ENCODE data around the gene PRCD.

Gene PRCD

GRCh38 chr17:76537578-76538280, 2.1 kb upstream of the PRCD start, which contains the start of gene CYGB:
CYGB (minus strand) TSS chr17:76537709; CDS start chr17:76537542, 167 bp downstream.
- H3K27ac ChIP-seq = no peak within 1 kb of the TSS
- no peak for DNase-seq (ENCODE audit: low read depth, low spot score)

- DNase-seq (ENCODE audit: low read depth, low spot score) = no peak
- H3K27ac ChIP-seq = no peak overlapping the region
Measured at GRCh38 chr17:76538281-76538931, 1.4 kb upstream of the PRCD start.

GRCh38 chr17:76538941-76539570, 788 bp upstream of the PRCD start:
- no peak for DNase-seq (ENCODE audit: low read depth, low spot score)
- no peak overlapping the region for H3K27ac ChIP-seq

GRCh38 chr17:76540381-76541300, 797 bp downstream of the PRCD start:
- DNase-seq (ENCODE audit: low read depth, low spot score) = peak; percentile 76
- peak overlapping the region; percentile 39 for H3K27ac ChIP-seq

GRCh38 chr17:76541739-76542454, 2.1 kb downstream of the PRCD start:
- no peak for DNase-seq (ENCODE audit: low read depth, low spot score)
- H3K27ac ChIP-seq = no peak overlapping the region

- H3K27ac ChIP-seq = no peak overlapping the region
- DNase-seq (ENCODE audit: low read depth, low spot score) = no peak
Measured at GRCh38 chr17:76542566-76542971, 2.7 kb downstream of the PRCD start.

- no peak overlapping the region for H3K27ac ChIP-seq
- DNase-seq (ENCODE audit: low read depth, low spot score) = no peak
Measured at GRCh38 chr17:76542984-76543383, 3.1 kb downstream of the PRCD start.

- no peak for DNase-seq (ENCODE audit: low read depth, low spot score)
- no peak overlapping the region for H3K27ac ChIP-seq
Measured at GRCh38 chr17:76543482-76543825, 3.6 kb downstream of the PRCD start.

- no peak overlapping the region for H3K27ac ChIP-seq
- no peak for DNase-seq (ENCODE audit: low read depth, low spot score)
Measured at GRCh38 chr17:76543826-76544545, 4.1 kb downstream of the PRCD start.

- DNase-seq (ENCODE audit: low read depth, low spot score) = no peak
- H3K27ac ChIP-seq = no peak overlapping the region
Measured at GRCh38 chr17:76544546-76545365, 4.9 kb downstream of the PRCD start.

GRCh38 chr17:76545918-76546555, 6.2 kb downstream of the PRCD start:
- DNase-seq (ENCODE audit: low read depth, low spot score) = no peak
- H3K27ac ChIP-seq = peak overlapping the region; percentile 90

- peak; percentile 78 for DNase-seq (ENCODE audit: low read depth, low spot score)
- H3K27ac ChIP-seq = peak overlapping the region; percentile 90
Measured at GRCh38 chr17:76546556-76547182, 6.8 kb downstream of the PRCD start.

GRCh38 chr17:76547183-76547641, 7.4 kb downstream of the PRCD start:
- DNase-seq (ENCODE audit: low read depth, low spot score) = no peak
- peak overlapping the region; percentile 90 for H3K27ac ChIP-seq

GRCh38 chr17:76547642-76548202, 7.9 kb downstream of the PRCD start:
- no peak for DNase-seq (ENCODE audit: low read depth, low spot score)
- H3K27ac ChIP-seq = peak overlapping the region; percentile 90

GRCh38 chr17:76548378-76549214, 8.8 kb downstream of the PRCD start:
- H3K27ac ChIP-seq = no peak overlapping the region
- no peak for DNase-seq (ENCODE audit: low read depth, low spot score)

GRCh38 chr17:76549215-76549518, 9.3 kb downstream of the PRCD start:
- H3K27ac ChIP-seq = no peak overlapping the region
- DNase-seq (ENCODE audit: low read depth, low spot score) = no peak
